GM23248 (cell line): ENCODE data around the gene ACSF3. TPM values are rescaled to one million over a fixed set of nuclear protein-coding genes. Genes with fewer than 3 reads are reported as not detected.

Source experiments
- DNase-seq: peaks from one replicate; pipeline ENCODE4 v3.0.0-alpha.2; 2015
- H2AFZ ChIP-seq: fragments of 200-600 bp; sonication (generic); 2 replicates; pipeline ENCODE4 v1.6.1; 2016; ENCODE audit warnings: antibody characterized with exemption
- H3F3A ChIP-seq: fragments of 200-600 bp; sonication (generic); 2 replicates; pipeline ENCODE4 v1.6.1; 2016; ENCODE audit warnings: mild to moderate bottlenecking, antibody characterized with exemption, mixed run types; ENCODE audit not compliant: insufficient read depth
- H3K27ac ChIP-seq: fragments of 200-600 bp; sonication (generic); 2 replicates; pipeline ENCODE4 v1.5.1; 2016; ENCODE audit warnings: mild to moderate bottlenecking
- H3K27me3 ChIP-seq: fragments of 200-600 bp; sonication (generic); replicated peaks from 2 replicates; pipeline ENCODE4 v1.6.1; 2016; ENCODE audit warnings: mild to moderate bottlenecking; ENCODE audit not compliant: insufficient read depth
- H3K36me3 ChIP-seq: fragments of 200-600 bp; sonication (generic); 2 replicates; pipeline ENCODE4 v1.6.1; 2016; ENCODE audit warnings: low read depth, mild to moderate bottlenecking
- H3K4me1 ChIP-seq: fragments of 200-600 bp; sonication (generic); 2 replicates; pipeline ENCODE4 v1.6.1; 2016; ENCODE audit warnings: mild to moderate bottlenecking; ENCODE audit not compliant: insufficient read depth
- H3K4me2 ChIP-seq: fragments of 200-600 bp; sonication (generic); one replicate; pipeline ENCODE4 v1.6.1; 2016; ENCODE audit warnings: mild to moderate bottlenecking; ENCODE audit not compliant: unreplicated experiment
- H3K4me3 ChIP-seq: fragments of 200-600 bp; sonication (generic); 2 replicates; pipeline ENCODE4 v1.5.1; 2016; ENCODE audit warnings: mild to moderate bottlenecking
- H3K79me2 ChIP-seq: fragments of 200-600 bp; sonication (generic); 2 replicates; pipeline ENCODE4 v1.6.1; 2016; ENCODE audit warnings: mild to moderate bottlenecking; ENCODE audit not compliant: insufficient read depth
- H3K9ac ChIP-seq: fragments of 200-600 bp; sonication (generic); 2 replicates; pipeline ENCODE4 v1.6.1; 2016; ENCODE audit warnings: mild to moderate bottlenecking
- H3K9me2 ChIP-seq: fragments of 200-600 bp; sonication (generic); 2 replicates; pipeline ENCODE4 v1.6.1; 2016; ENCODE audit warnings: mixed run types, mild to moderate bottlenecking, moderate library complexity; ENCODE audit not compliant: insufficient read depth
- H3K9me3 ChIP-seq: fragments of 200-600 bp; sonication (generic); one replicate; pipeline ENCODE4 v1.6.1; 2017; ENCODE audit warnings: low read depth
- H4K20me1 ChIP-seq: fragments of 200-600 bp; sonication (generic); 2 replicates; pipeline ENCODE4 v1.6.0; 2016; ENCODE audit not compliant: insufficient read depth
- EZH2 ChIP-seq: fragments of 200-600 bp; sonication (generic); IDR thresholded peaks from 2 replicates; pipeline ENCODE4 v1.6.1; 2018; ENCODE audit warnings: antibody characterized with exemption, mild to moderate bottlenecking; ENCODE audit not compliant: insufficient read depth, poor library complexity, severe bottlenecking
- EZH2phosphoT487 ChIP-seq: fragments of 200-600 bp; sonication (generic); IDR thresholded peaks from 2 replicates; pipeline ENCODE4 v1.6.1; 2018; ENCODE audit warnings: antibody characterized with exemption, moderate library complexity, mild to moderate bottlenecking, low read depth; ENCODE audit not compliant: insufficient read depth
- WGBS, 2 experiments: methylation state at CpG; one replicate each; pipeline ENCODE4 v1.1.6; 2015 to 2017; ENCODE audit warnings: low lambda C conversion rate in 2 of 2, low coverage in 1 of 2; ENCODE audit errors: missing lambda C conversion rate in 2 of 2; 5-methylcytosine and 5-hydroxymethylcytosine counted together
- in situ Hi-C: fragments of 300-500 bp; cut with MboI; formaldehyde crosslinking; loops from 2 replicates; pipeline ENCODE4 v1.15.0; 2020
- polyA plus RNA-seq: library from polyadenylated mRNA; unstranded; fragments of >200 nt; fragmentation: Nextera tagmentation; extraction: Ambion mirVana; gene quantifications from 2 replicates; pipeline ENCODE4 v1.2.1, GENCODE V29; 2016
- total RNA-seq: library from RNA; depleted of rRNA; stranded (reverse); fragments of >200 nt; shearing (Covaris generic); gene quantifications from 2 replicates; pipeline ENCODE4 v1.2.3, GENCODE V29; 2014

The ACSF3 gene
- total and polyA plus RNA-seq, 2 experiments from 2014 or later = 15.9 to 17.1 TPM

GRCh38 chr16:89143911-89144675, 50.4 kb downstream of the ACSF3 start:
- Histone ChIP-seq H3K36me3 (no peaks in the 10 kb centered on the region), H3K27ac (no peak overlapping the region), H3K9ac (no peak overlapping the region), H3K9me3 (no peaks in the 10 kb centered on the region), H4K20me1 (no peaks in the 10 kb centered on the region), H3K4me2 (no peak overlapping the region), H3K27me3 (no peaks in the 10 kb centered on the region), H3K4me1 (no peaks in the 10 kb centered on the region), H3K79me2 (no peaks in the 10 kb centered on the region), H2AFZ (no peak overlapping the region), H3K4me3 (no peak overlapping the region), H3F3A (no peaks in the 10 kb centered on the region), H3K9me2 (no peaks in the 10 kb centered on the region)
- DNase-seq = no peak
- in situ Hi-C loops = no loop called here
- WGBS, 2 experiments = 91 to 93% methylated on average over 21 to 22 of the region's 22 CpGs
- TF ChIP-seq EZH2phosphoT487 (no peak), EZH2 (no peak)

GRCh38 chr16:89144681-89145080, 51.0 kb downstream of the ACSF3 start:
- H4K20me1 ChIP-seq = no peaks in the 10 kb centered on the region
- TF ChIP-seq EZH2phosphoT487 (no peak), EZH2 (no peak)
- H3K79me2 ChIP-seq = no peaks in the 10 kb centered on the region
- H3K9me2 ChIP-seq = no peaks in the 10 kb centered on the region
- H3K9me3 ChIP-seq = no peaks in the 10 kb centered on the region
- no peak overlapping the region for H3K9ac ChIP-seq
- no peak overlapping the region for H3K4me2 ChIP-seq
- H3K4me3 ChIP-seq = no peak overlapping the region
- in situ Hi-C loops = no loop called here
- no peaks in the 10 kb centered on the region for H3K36me3 ChIP-seq
- H3K27ac ChIP-seq = no peak overlapping the region
- 97 to 100% methylated on average over 6 of the region's 6 CpGs for WGBS, 2 experiments
- H3F3A ChIP-seq = no peaks in the 10 kb centered on the region
- DNase-seq = no peak
- H3K4me1 ChIP-seq = no peaks in the 10 kb centered on the region
- no peak overlapping the region for H2AFZ ChIP-seq
- H3K27me3 ChIP-seq = no peaks in the 10 kb centered on the region

- WGBS, 2 experiments = 95% methylated on average over 22 to 25 of the region's 25 CpGs
- Histone ChIP-seq H3K27me3 (no peaks in the 10 kb centered on the region), H3K9ac (no peak overlapping the region), H4K20me1 (no peaks in the 10 kb centered on the region), H3K4me1 (no peaks in the 10 kb centered on the region), H3K79me2 (no peaks in the 10 kb centered on the region), H3K4me2 (no peak overlapping the region), H3K4me3 (no peak overlapping the region), H3K36me3 (no peaks in the 10 kb centered on the region), H3K9me3 (no peaks in the 10 kb centered on the region), H3K9me2 (no peaks in the 10 kb centered on the region), H3F3A (no peaks in the 10 kb centered on the region), H2AFZ (no peak overlapping the region), H3K27ac (no peak overlapping the region)
- TF ChIP-seq EZH2 (no peak), EZH2phosphoT487 (no peak)
- in situ Hi-C loops = no loop called here
- no peak for DNase-seq
Measured at GRCh38 chr16:89145406-89146161, 51.9 kb downstream of the ACSF3 start.

GRCh38 chr16:89146211-89147005, 52.8 kb downstream of the ACSF3 start:
- Histone ChIP-seq H3K79me2 (no peaks in the 10 kb centered on the region), H3K4me2 (no peak overlapping the region), H4K20me1 (no peaks in the 10 kb centered on the region), H3K27me3 (no peaks in the 10 kb centered on the region), H3K27ac (no peak overlapping the region), H3K9me3 (no peaks in the 10 kb centered on the region), H3K4me1 (no peaks in the 10 kb centered on the region), H2AFZ (no peak overlapping the region), H3K9me2 (no peaks in the 10 kb centered on the region), H3K9ac (no peak overlapping the region), H3F3A (no peaks in the 10 kb centered on the region), H3K4me3 (no peak overlapping the region), H3K36me3 (no peaks in the 10 kb centered on the region)
- in situ Hi-C loops = no loop called here
- 98 to 99% methylated on average over 19 to 21 of the region's 21 CpGs for WGBS, 2 experiments
- no peak for DNase-seq
- TF ChIP-seq EZH2 (no peak), EZH2phosphoT487 (no peak)
